ENCODE results near the gene LMX1B.

The LMX1B gene

DNA sequence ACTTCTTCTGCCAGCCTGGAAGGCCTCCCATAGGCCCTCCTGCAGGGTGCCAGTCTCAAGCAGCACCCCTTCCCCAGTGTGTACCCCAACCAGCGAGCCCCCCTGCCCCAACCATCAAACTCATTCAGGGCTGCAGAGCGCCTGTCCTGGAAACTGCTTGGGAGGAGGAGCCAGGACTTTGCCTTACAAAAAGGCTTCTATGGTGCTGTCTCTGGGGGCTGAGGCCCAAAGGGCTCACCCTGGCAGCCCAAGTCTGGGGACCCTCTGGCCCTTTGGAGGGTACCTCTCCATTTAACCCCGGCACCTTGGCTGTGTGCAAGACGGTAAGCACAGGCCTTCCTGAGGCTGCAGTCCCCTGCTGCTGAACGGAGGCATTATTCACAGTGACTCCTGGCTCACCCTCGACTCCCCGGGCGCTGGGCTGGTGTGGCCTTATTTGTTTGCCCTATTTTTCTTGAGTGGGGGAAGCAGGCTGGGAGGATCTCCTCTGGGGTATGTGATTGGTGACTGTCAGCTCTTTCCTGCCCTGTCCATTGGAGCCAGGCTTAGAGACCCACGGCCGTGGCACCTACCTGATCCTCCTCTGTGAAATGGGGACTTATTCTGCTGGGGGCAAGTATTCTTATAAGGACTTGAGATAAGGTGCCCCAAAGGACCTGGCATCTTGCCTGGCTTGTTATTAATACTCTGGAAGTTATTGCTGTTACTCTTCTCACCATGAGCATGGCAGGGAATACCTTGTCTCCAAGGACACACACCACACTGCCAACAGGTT, 5.8 kb downstream of the LMX1B start:
- Histone ChIP-seq H3K4me3 (no peak overlapping the region), H3K9me3 (no peaks in the 10 kb centered on the region), H3K27me3 (peaks cover 0 to 98% of the 10 kb centered on the region in 2 donors), H3K36me3 (no peaks in the 10 kb centered on the region), H3K4me1 (peaks cover 0 to 40% (median 14%) of the 10 kb centered on the region in 4 donors), H3K27ac (no peak overlapping the region)
- intact Hi-C loops (cut with DNase I; ENCODE audit: low total_unique reads) = no loop called here
- DNase-seq = no peak
- no peak for TF ChIP-seq CTCF (IDR thresholded peaks at IDR 0.05)

DNA sequence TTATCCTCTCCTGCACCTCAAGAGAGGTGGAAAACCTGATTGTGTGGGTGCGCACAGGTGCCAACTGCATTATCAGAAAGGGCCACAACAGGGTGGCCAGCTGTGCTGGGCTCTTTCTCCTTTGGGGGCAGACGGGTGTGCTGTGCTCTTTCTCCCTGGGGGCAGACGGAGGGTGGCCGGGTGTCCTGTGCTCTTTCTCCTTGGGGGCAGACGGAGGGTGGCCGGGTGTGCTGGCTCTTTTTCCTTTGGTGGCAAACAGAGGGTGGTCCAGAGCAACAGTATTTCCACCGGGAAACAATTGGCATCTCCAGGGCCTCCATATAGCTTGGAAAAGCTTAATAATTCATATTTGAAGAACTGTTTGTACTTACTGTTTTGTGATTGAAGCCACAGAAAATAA, 6.8 kb downstream of the LMX1B start:
- DNase-seq = no peak
- Histone ChIP-seq H3K4me1 (peaks cover 0 to 39% (median 11%) of the 10 kb centered on the region in 4 donors), H3K4me3 (no peak overlapping the region), H3K9me3 (no peaks in the 10 kb centered on the region), H3K27ac (no peak overlapping the region), H3K36me3 (no peaks in the 10 kb centered on the region), H3K27me3 (peaks cover 0 to 98% of the 10 kb centered on the region in 2 donors)
- no peak for TF ChIP-seq CTCF (IDR thresholded peaks at IDR 0.05)
- intact Hi-C loops (cut with DNase I; ENCODE audit: low total_unique reads) = no loop called here

DNA sequence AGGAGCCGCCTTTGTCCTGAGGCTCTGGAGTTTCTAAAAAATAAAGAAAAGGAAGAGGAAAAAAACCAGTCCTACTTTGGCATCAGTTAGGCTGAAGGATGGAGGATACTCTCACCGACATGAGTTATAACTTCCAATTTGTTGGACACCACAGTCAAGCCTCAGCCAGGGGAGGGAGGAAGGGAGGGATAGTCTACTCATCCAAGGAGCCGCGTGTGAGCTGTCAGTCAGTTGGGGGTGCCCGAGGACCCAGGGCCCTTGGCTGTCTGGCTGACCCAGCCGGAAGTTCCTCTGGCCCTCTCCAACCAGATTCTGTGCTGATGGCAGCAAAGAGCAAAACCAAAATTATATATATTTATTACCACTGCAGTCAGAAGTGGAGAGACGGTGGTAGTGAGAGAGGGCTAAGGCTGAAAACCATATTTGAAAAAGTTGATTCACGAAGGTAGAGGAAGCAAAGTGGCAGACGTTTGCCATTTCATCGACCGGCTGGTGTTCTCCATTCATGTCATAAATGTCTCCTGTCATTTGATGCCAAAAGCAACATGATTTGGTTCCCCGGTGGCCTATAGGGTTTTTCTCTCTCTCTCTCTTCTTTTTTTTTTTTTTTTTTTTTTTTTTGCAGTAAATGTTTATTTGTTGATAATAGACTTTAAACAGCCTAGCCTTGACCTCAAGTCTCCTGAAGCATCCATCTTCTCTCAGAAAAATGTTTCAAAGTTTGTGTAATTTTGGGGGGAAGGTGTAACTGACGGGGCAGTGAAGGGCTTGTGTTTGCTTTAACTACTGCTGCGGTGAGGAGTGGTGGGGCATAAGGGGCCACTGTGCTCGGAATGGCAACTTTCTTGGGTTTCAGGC, 7.6 kb downstream of the LMX1B start:
- intact Hi-C loops (cut with DNase I; ENCODE audit: low total_unique reads) = no loop called here
- no peak for TF ChIP-seq CTCF (IDR thresholded peaks at IDR 0.05)
- no peak overlapping the region for H3K4me3 ChIP-seq
- peaks cover 0 to 98% of the 10 kb centered on the region in 2 donors for H3K27me3 ChIP-seq
- no peaks in the 10 kb centered on the region for H3K36me3 ChIP-seq
- peaks cover 0 to 40% (median 17%) of the 10 kb centered on the region in 4 donors for H3K4me1 ChIP-seq
- H3K27ac ChIP-seq = no peak overlapping the region
- DNase-seq = no peak
- no peaks in the 10 kb centered on the region for H3K9me3 ChIP-seq

DNA sequence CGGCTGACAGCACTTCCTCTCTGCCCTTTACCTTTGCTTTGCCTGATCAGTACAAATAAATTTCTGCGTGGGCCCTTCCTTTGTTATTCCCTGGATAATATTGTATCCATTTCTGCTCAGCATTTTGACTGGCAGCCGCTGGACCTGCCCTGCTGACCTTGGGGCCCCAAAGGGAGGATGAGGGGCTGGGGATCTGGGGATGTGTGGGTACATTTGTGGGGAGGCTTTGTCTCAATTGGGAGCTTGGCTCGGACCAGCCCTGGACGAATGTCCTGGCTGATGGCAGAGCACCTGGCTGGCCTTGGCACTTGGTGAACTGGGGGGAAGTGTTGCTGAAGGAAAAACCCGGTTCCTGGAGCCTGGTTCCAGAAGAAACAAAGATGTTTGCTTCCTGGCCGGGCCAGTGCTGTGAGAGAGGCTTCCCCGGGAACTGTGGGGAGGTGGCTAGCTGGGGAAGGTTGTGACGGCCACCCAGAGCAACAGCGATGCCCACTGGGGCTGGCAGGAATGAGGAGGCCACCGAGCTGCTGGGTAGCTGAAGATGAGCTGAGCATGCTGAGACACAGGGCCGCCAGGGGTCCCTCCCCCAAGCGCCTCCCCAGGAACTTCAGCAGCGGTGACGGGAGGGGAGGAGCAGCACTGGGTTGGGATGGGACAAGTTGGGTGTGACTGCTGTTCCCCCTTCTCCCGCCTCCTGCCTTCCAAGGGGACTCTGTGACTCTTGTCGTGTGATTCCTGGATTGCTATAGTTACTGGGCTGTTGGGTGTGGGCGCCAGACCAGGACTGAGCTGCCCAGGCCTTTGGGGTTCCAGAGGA, 8.4 kb downstream of the LMX1B start:
- DNase-seq = no peak
- no peak overlapping the region for H3K27ac ChIP-seq
- peaks cover 0 to 98% of the 10 kb centered on the region in 2 donors for H3K27me3 ChIP-seq
- TF ChIP-seq CTCF (IDR thresholded peaks at IDR 0.05) = no peak
- H3K4me3 ChIP-seq = no peak overlapping the region
- intact Hi-C loops (cut with DNase I; ENCODE audit: low total_unique reads) = no loop called here
- H3K36me3 ChIP-seq = no peaks in the 10 kb centered on the region
- H3K4me1 ChIP-seq = peaks cover 0 to 45% (median 20%) of the 10 kb centered on the region in 4 donors
- no peaks in the 10 kb centered on the region for H3K9me3 ChIP-seq

DNA sequence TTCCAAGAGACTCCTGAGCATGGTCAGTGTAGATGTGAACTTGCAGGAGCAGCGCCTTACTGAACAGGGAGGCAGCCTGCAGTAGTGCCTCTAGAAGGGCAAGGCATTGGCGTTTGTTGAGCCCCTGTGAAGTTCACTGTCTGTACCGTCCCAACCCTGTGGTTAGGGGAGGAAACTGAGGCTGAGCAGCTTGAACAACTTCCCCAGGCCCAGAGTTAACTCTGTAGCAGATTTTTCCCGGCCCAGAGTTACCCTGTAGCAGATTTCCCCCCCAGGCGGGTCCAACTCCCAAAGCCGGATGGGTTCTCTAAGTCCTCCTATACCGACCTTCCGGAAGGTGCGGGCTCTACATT, 9.6 kb downstream of the LMX1B start:
- Histone ChIP-seq H3K27ac (no peak overlapping the region), H3K4me1 (peaks cover 0 to 45% (median 20%) of the 10 kb centered on the region in 4 donors), H3K36me3 (no peaks in the 10 kb centered on the region), H3K27me3 (peaks cover 0 to 98% of the 10 kb centered on the region in 2 donors), H3K4me3 (no peak overlapping the region), H3K9me3 (no peaks in the 10 kb centered on the region)
- no peak for DNase-seq
- TF ChIP-seq CTCF (IDR thresholded peaks at IDR 0.05) = no peak
- intact Hi-C loops (cut with DNase I; ENCODE audit: low total_unique reads) = no loop called here
